HG02970 (cell line): ENCODE results near the gene PFKP.

Source experiments
- ATAC-seq: cut with Tn5 transposase; IDR thresholded peaks from one replicate; pipeline ENCODE4 v1.9.1; 2021; ENCODE audit warnings: mild to moderate bottlenecking, moderate library complexity, moderate number of reproducible peaks; ENCODE audit not compliant: unreplicated experiment, low FRiP score

PFKP gene

GRCh38 chr10:3109633-3110032, 42.3 kb downstream of the PFKP start:
- no peak for ATAC-seq

- ATAC-seq, result no peak
These were observed 43.7 kb downstream of the PFKP start for GRCh38 chr10:3110782-3111620.

GRCh38 chr10:3111621-3112163, 44.3 kb downstream of the PFKP start:
- no peak for ATAC-seq

- ATAC-seq, result no peak
These were observed 46.0 kb downstream of the PFKP start for GRCh38 chr10:3113343-3113720.

- ATAC-seq, result no peak
These were observed 48.3 kb downstream of the PFKP start for GRCh38 chr10:3115685-3116084.

GRCh38 chr10:3116508-3117100, 49.3 kb downstream of the PFKP start:
- no peak for ATAC-seq

- ATAC-seq, result no peak
These were observed 50.1 kb downstream of the PFKP start for GRCh38 chr10:3117486-3117885.

- no peak for ATAC-seq
These were observed 51.3 kb downstream of the PFKP start for GRCh38 chr10:3118641-3119091.

- no peak for ATAC-seq
These were observed 52.6 kb downstream of the PFKP start for GRCh38 chr10:3119796-3120459.

- no peak for ATAC-seq
These were observed 54.7 kb downstream of the PFKP start for GRCh38 chr10:3122034-3122433.

GRCh38 chr10:3122486-3123205, 55.3 kb downstream of the PFKP start:
- no peak for ATAC-seq

GRCh38 chr10:3123571-3124411, 56.4 kb downstream of the PFKP start:
- no peak for ATAC-seq

- no peak for ATAC-seq
These were observed 57.2 kb downstream of the PFKP start for GRCh38 chr10:3124412-3125175.

- ATAC-seq, result no peak
These were observed 58.3 kb downstream of the PFKP start for GRCh38 chr10:3125527-3126170.

- no peak for ATAC-seq
These were observed 58.9 kb downstream of the PFKP start for GRCh38 chr10:3126249-3126648.

- ATAC-seq, result no peak
These were observed 59.5 kb downstream of the PFKP start for GRCh38 chr10:3126741-3127346.

GRCh38 chr10:3127921-3128320, 60.6 kb downstream of the PFKP start:
- ATAC-seq, result no peak
